Hematopoietic multipotent progenitor cell treated with erythropoietin and hydrocortisone succinate and interleukin-3 and kit ligand, for 15 days (in vitro differentiated cells): ENCODE measurements around the gene RNF181.
"Not testable (repeated sequence)": the region's sequence is repeated elsewhere in the genome, so short reads cannot be mapped to it uniquely, and the experiment has no call there.

ENCODE experiments used
- DNase-seq: peaks from one replicate; pipeline ENCODE4 v3.0.0-alpha.2; 2015; ENCODE audit warnings: low spot score

The RNF181 gene

GRCh38 chr2:85614757-85615156 lies 19.2 kb downstream of the RNF181 start:
- DNase-seq = not testable (repeated sequence)

GRCh38 chr2:85615413-85615728 lies 19.8 kb downstream of the RNF181 start:
- DNase-seq = no peak

GRCh38 chr2:85617723-85618122 lies 22.2 kb downstream of the RNF181 start:
- not testable (repeated sequence) for DNase-seq

GRCh38 chr2:85619617-85620016 lies 24.1 kb downstream of the RNF181 start:
- no peak for DNase-seq

- DNase-seq = no peak
Observed at GRCh38 chr2:85621338-85621737, 25.8 kb downstream of the RNF181 start.

GRCh38 chr2:85623991-85624390 lies 28.4 kb downstream of the RNF181 start:
- no peak for DNase-seq

GRCh38 chr2:85628658-85629057 lies 33.1 kb downstream of the RNF181 start:
- no peak for DNase-seq

GRCh38 chr2:85631316-85631715 lies 35.8 kb downstream of the RNF181 start:
- no peak for DNase-seq

GRCh38 chr2:85635011-85635410 lies 39.5 kb downstream of the RNF181 start:
- DNase-seq = no peak

GRCh38 chr2:85635636-85636035 lies 40.1 kb downstream of the RNF181 start:
- no peak for DNase-seq

GRCh38 chr2:85642725-85643124 lies 47.2 kb downstream of the RNF181 start:
- DNase-seq = no peak

- no peak for DNase-seq
Observed at GRCh38 chr2:85644909-85645308, 49.4 kb downstream of the RNF181 start.

GRCh38 chr2:85646166-85646565 lies 50.6 kb downstream of the RNF181 start:
- no peak for DNase-seq
